ENCODE results near the gene ITGAV.

The ITGAV gene

GRCh38 chr2:186702501-186702900, 112.6 kb downstream of the ITGAV start:
- FAIRE-seq, result no peak
- no peak for DNase-seq (ENCODE audit: extremely low spot score, insufficient read length, low read depth)

DNA sequence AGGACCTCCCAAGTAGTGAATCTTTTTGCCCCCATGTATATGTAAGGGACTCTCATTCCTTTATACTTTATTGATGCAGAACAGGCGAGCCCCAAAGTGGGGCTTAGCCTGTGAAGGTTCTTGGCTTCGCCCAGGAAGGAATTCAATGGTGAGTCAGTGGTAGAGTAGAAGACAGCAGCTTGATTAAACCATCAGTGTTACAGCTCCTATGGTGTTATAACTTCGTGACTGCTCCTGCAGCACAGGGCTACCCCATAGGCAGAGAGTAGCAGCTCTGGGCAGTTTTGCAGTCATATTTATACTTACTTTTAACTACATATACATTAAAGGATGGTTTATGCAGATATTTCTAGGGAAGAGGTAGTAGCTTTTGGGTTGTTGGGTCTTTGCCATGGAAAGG, 115.0 kb downstream of the ITGAV start:
- no peak for DNase-seq (ENCODE audit: extremely low spot score, insufficient read length, low read depth)
- no peak for FAIRE-seq

DNA sequence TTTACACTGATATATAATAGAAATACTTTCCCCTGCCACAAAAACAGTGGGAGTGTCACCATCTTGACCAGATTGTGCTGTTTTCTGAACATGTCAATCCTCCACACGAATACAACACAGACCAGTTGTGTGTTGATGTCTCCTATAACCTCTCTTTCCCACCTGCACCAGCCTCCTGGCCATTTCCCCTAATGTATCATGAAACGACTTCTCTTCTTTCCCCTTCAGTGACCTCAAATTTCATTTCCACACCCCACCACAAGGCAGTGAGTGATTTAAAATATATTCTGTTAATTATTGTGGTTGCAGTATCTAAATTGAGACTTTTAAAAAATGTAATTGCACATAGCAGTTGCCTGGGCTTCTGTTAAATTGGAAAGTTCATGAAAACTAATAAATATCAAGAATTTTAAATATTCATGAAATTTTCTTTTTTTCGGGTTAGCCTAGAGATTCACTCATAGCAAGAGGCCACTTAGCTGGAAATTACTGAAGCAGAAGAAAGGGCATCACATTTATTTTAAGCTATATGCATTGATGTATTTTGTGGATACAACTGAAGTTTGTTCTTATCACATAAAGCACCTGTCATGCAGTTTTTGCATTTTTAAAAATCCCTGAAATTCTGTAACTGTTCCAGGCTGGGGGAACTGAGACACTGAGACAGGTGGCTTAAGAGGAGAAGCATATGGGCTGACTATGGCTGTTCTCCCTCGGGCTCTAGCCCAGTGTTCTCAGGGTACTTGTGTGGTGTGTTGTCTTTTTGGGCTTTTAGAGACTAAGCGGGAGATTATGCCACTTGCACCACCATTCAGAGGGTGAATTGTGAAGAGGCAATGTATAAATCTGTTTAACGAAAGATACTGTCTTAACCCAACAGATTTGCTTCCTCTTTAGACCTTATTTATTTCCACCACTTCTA, 119.9 kb downstream of the ITGAV start:
- no peak for DNase-seq (ENCODE audit: extremely low spot score, insufficient read length, low read depth)
- FAIRE-seq, result no peak

- FAIRE-seq, result no peak
- no peak for DNase-seq (ENCODE audit: extremely low spot score, insufficient read length, low read depth)
These were observed 123.8 kb downstream of the ITGAV start for GRCh38 chr2:186713691-186714090.

GRCh38 chr2:186714611-186715010, 124.8 kb downstream of the ITGAV start:
- DNase-seq (ENCODE audit: extremely low spot score, insufficient read length, low read depth), result no peak
- FAIRE-seq, result no peak

DNA sequence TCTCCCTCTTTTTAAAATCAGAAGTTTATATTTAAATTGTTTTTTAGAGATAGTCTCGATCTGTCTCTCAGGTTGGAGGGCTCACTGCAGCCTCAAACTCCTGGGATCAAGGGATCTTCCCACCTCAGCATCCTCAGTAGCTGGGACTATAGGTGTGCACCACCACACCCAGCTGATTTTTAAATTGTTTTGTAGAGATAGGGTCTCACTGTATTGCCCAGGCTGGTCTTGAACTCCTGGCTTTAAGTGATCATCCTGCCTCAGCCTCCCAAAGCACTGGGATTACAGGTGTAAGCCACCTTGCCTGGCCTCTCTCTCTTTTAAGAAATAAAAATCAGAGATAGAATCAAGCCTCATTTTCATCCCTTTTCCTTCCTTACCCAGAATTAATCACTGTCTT, 126.1 kb downstream of the ITGAV start:
- DNase-seq (ENCODE audit: extremely low spot score, insufficient read length, low read depth) (no peak), FAIRE-seq (no peak)

GRCh38 chr2:186716899-186717298, 127.0 kb downstream of the ITGAV start:
- no peak for FAIRE-seq
- no peak for DNase-seq (ENCODE audit: extremely low spot score, insufficient read length, low read depth)

DNA sequence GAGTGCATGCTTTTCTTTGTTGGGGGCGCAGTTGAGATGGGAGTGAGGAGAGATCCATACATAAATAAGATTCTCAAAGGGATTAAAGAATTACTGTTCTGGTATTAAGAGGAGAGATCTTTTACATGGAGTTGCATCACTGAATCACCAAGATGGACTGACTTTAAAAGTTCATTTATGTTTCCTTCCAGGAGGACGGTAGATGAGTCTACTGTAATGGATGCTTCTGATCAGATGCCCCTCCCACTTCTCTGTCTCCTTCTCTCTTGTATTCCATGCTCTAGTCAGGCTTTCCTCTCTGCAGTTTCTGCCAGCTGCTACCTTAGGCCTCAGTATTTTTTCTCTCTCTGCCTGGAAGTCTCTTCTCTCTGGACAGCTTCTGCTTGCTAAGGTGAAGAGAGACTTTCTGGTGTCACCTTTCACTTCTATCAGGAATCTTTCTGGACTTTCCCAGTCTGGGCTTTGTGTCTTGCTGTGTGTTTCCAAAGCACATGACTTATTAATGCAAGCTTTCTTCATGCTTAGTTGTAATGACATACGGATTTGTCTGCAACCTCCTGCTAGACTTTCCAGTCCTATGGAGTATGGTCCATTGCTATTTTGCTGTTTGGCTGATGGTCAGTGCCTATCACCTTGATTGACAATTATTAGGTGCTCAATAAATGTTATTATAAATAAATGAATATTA, 127.6 kb downstream of the ITGAV start:
- no peak for FAIRE-seq

DNA sequence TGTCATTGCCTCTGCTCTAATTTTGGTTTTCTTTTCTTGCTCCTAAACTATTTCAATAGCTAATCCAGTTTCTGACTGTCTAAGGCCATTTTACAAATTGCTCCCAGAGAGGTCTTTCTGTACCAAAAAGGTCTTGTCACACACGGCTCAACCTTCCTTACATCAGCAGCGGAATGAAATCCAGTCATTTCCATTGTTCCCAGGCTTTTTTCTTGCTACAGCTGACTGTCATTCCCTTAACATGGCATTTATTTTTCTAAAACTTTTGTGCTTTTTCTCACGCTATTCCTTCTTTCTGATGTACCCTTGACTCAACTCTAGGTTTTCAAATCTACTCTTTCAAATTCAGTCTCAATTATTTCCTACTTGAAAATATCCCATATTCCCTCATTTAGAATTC, 128.3 kb downstream of the ITGAV start:
- no peak for DNase-seq (ENCODE audit: extremely low spot score, insufficient read length, low read depth)
- FAIRE-seq, result no peak

More for the DNA sequence above, 127.6 kb downstream of the ITGAV start:
- DNase-seq (ENCODE audit: extremely low spot score, insufficient read length, low read depth), result no peak

GRCh38 chr2:186718903-186719302, 129.0 kb downstream of the ITGAV start:
- FAIRE-seq, result no peak
- DNase-seq (ENCODE audit: extremely low spot score, insufficient read length, low read depth), result no peak

- FAIRE-seq (no peak), DNase-seq (ENCODE audit: extremely low spot score, insufficient read length, low read depth) (no peak)
These were observed 132.1 kb downstream of the ITGAV start for GRCh38 chr2:186721956-186722355.

DNA sequence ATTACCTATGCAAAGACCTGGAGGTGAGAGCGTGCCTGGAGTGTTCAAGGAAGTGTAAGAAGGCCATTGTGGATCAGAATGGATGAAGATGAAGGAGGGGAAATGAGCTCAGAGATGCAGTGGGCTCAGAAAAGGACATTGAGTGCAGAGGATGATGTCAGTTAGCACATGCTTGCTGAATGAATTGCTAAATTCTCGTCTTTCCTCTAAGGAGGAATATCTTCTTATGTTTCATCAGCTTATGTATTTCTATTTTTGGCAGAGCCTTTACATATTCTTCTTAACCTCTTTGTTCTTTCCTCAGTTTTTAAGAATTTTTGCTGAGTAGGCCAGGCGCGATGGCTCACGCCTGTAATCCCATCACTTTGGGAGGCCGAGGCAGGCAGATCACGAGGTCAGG, 134.9 kb downstream of the ITGAV start:
- FAIRE-seq (no peak), DNase-seq (ENCODE audit: extremely low spot score, insufficient read length, low read depth) (no peak)

GRCh38 chr2:186725783-186726182, 135.9 kb downstream of the ITGAV start:
- no peak for FAIRE-seq

GRCh38 chr2:186726938-186727337, 137.1 kb downstream of the ITGAV start:
- FAIRE-seq, result no peak
- no peak for DNase-seq (ENCODE audit: extremely low spot score, insufficient read length, low read depth)

More at GRCh38 chr2:186725783-186726182, 135.9 kb downstream of the ITGAV start:
- no peak for DNase-seq (ENCODE audit: extremely low spot score, insufficient read length, low read depth)

GRCh38 chr2:186728631-186729030, 138.8 kb downstream of the ITGAV start:
- DNase-seq (ENCODE audit: extremely low spot score, insufficient read length, low read depth) (no peak), FAIRE-seq (no peak)

Data from GM18507 (cell line).